ENCODE data around the gene PTPN6. TPM values are rescaled to one million over a fixed set of nuclear protein-coding genes. Genes with fewer than 3 reads are reported as not detected.

The PTPN6 gene
- total and polyA plus RNA-seq, 2 of the 13 experiments (the other 11 are each of a cell fraction or from before 2014, with no cell fraction given), result 10.5 to 10.6 TPM

DNA sequence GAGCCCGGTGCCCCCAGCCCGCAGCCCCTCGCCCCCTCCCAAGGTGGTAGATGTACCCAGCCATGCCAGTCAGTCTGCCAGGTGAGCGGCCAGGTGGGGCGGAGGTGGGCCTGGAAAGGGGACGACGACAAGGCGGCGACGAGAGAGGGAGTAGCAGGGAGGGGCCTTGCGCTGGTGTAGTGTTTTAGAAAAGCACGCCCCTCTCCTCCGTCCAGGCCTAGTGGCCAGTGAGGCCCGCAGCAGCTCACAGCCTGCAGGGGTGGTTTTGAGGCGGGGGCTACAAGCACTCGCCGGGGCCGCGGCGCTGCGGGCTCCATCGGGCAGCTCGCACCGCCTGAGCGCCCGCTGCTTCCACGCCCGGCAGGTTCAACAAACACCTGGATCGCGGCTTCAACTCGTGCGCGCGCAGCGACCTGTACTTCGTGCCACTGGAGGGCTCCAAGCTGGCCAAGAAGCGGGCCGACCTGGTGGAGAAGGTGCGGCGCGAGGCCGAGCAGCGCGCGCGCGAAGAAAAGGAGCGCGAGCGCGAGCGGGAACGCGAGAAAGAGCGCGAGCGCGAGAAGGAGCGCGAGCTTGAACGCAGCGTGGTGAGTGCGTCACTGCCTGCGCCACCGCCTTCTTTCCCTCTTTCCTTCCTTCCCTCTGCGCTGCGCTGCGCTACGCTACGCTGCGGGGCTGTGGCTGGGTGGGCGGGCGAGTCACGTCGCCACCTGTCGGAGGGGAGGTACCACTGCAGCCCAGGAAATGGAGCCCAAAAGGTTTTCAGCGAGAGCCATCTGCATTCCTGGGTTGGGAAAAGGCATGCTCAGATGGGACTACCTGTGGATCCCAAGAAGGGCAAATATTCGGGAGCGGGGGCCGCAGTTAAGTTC lies 13.4 kb upstream of the PTPN6 start (continued):
- TF ChIP-seq PREB (CRISPR knock-in tag; IDR thresholded peaks at IDR 0.05) (no peak), ZNF737 (CRISPR knock-in tag; IDR thresholded peaks at IDR 0.05; ENCODE audit: borderline replicate concordance) (no peak), MED13 (CRISPR knock-in tag; IDR thresholded peaks at IDR 0.05) (no peak; the same call in 1 of the 2 replicates), ZNF891 (CRISPR knock-in tag; IDR thresholded peaks at IDR 0.05) (peak; percentile 89), CAMTA2 (CRISPR knock-in tag; IDR thresholded peaks at IDR 0.05; ENCODE audit: borderline replicate concordance) (no peak), AGO2 (optimal IDR thresholded peaks at IDR 0.05; ENCODE audit: low read depth, low read length) (peak; percentile 99), ZFP36L1 (CRISPR knock-in tag; IDR thresholded peaks at IDR 0.05) (no peak; the same call in 1 of the 2 replicates), RFX1 (IDR thresholded peaks at IDR 0.05) (no peak), PLSCR1 (CRISPR knock-in tag; IDR thresholded peaks at IDR 0.05; ENCODE audit: borderline replicate concordance) (no peak), ZNF33A (CRISPR knock-in tag; IDR thresholded peaks at IDR 0.05; ENCODE audit: borderline replicate concordance) (0 out of 2 replicates have a peak, but pooled peaks have one; percentile 66), MTA1 (CRISPR knock-in tag; IDR thresholded peaks at IDR 0.05; ENCODE audit: borderline replicate concordance) (peak; percentile 61), FOXK1 (CRISPR knock-in tag; IDR thresholded peaks at IDR 0.05; ENCODE audit: borderline replicate concordance, low read depth) (peak; percentile 84; the same call in 1 of the 2 replicates), ZNF607 (CRISPR knock-in tag; IDR thresholded peaks at IDR 0.05; ENCODE audit: borderline replicate concordance) (peak; percentile 85), MEIS1 (CRISPR knock-in tag; IDR thresholded peaks at IDR 0.05; ENCODE audit: borderline replicate concordance) (no peak; the same call in 1 of the 2 replicates), BCL6 (CRISPR knock-in tag; IDR thresholded peaks at IDR 0.05) (peak; percentile 68; the same call in 1 of the 2 replicates), ZNF432 (CRISPR knock-in tag; IDR thresholded peaks at IDR 0.05; ENCODE audit: borderline replicate concordance) (no peak), CBX1 (IDR thresholded peaks at IDR 0.05; ENCODE audit: low read depth) (peak; percentile 88)
- TF ChIP-seq, protein P1, sequence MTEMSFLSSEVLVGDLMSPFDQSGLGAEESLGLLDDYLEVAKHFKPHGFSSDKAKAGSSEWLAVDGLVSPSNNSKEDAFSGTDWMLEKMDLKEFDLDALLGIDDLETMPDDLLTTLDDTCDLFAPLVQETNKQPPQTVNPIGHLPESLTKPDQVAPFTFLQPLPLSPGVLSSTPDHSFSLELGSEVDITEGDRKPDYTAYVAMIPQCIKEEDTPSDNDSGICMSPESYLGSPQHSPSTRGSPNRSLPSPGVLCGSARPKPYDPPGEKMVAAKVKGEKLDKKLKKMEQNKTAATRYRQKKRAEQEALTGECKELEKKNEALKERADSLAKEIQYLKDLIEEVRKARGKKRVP (CRISPR knock-in tag; IDR thresholded peaks at IDR 0.05), result no peak; a peak in 1 of 4 replicates
- TF ChIP-seq, protein P2, sequence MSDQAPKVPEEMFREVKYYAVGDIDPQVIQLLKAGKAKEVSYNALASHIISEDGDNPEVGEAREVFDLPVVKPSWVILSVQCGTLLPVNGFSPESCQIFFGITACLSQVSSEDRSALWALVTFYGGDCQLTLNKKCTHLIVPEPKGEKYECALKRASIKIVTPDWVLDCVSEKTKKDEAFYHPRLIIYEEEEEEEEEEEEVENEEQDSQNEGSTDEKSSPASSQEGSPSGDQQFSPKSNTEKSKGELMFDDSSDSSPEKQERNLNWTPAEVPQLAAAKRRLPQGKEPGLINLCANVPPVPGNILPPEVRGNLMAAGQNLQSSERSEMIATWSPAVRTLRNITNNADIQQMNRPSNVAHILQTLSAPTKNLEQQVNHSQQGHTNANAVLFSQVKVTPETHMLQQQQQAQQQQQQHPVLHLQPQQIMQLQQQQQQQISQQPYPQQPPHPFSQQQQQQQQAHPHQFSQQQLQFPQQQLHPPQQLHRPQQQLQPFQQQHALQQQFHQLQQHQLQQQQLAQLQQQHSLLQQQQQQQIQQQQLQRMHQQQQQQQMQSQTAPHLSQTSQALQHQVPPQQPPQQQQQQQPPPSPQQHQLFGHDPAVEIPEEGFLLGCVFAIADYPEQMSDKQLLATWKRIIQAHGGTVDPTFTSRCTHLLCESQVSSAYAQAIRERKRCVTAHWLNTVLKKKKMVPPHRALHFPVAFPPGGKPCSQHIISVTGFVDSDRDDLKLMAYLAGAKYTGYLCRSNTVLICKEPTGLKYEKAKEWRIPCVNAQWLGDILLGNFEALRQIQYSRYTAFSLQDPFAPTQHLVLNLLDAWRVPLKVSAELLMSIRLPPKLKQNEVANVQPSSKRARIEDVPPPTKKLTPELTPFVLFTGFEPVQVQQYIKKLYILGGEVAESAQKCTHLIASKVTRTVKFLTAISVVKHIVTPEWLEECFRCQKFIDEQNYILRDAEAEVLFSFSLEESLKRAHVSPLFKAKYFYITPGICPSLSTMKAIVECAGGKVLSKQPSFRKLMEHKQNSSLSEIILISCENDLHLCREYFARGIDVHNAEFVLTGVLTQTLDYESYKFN (CRISPR knock-in tag; conservative IDR thresholded peaks at IDR 0.05), result no peak
- TF ChIP-seq, protein P3, sequence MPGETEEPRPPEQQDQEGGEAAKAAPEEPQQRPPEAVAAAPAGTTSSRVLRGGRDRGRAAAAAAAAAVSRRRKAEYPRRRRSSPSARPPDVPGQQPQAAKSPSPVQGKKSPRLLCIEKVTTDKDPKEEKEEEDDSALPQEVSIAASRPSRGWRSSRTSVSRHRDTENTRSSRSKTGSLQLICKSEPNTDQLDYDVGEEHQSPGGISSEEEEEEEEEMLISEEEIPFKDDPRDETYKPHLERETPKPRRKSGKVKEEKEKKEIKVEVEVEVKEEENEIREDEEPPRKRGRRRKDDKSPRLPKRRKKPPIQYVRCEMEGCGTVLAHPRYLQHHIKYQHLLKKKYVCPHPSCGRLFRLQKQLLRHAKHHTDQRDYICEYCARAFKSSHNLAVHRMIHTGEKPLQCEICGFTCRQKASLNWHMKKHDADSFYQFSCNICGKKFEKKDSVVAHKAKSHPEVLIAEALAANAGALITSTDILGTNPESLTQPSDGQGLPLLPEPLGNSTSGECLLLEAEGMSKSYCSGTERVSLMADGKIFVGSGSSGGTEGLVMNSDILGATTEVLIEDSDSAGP (CRISPR knock-in tag; IDR thresholded peaks at IDR 0.05; ENCODE audit: borderline replicate concordance), result peak; percentile 96
